Activated T-cell treated with anti-CD3 and anti-CD28 coated beads for 1 hour (primary cell): ENCODE measurements around the gene SIRT3.
A peak's percentile ranks its signal among the peaks of the same experiment; 100 is the strongest.
"Not testable (repeated sequence)": the region's sequence is repeated elsewhere in the genome, so short reads cannot be mapped to it uniquely, and the experiment has no call there.

Experiments used
- DNase-seq: peaks from one replicate; pipeline ENCODE4 v3.0.0-alpha.2; 2020; ENCODE audit warnings: low read depth

Gene SIRT3

GRCh38 chr11:270451-271318 lies 34.5 kb upstream of the SIRT3 start:
- DNase-seq: no peak

- DNase-seq: no peak
Measured at GRCh38 chr11:269146-269890, 33.2 kb upstream of the SIRT3 start.

GRCh38 chr11:268716-269145 lies 32.6 kb upstream of the SIRT3 start:
- not testable (repeated sequence) for DNase-seq

GRCh38 chr11:267491-267994 lies 31.4 kb upstream of the SIRT3 start:
- peak; percentile 58 for DNase-seq

GRCh38 chr11:266676-267439 lies 30.7 kb upstream of the SIRT3 start:
- DNase-seq: no peak

GRCh38 chr11:261624-262023 lies 25.5 kb upstream of the SIRT3 start:
- no peak for DNase-seq

- no peak for DNase-seq
Measured at GRCh38 chr11:259413-259812, 23.3 kb upstream of the SIRT3 start.

GRCh38 chr11:257766-258493 lies 21.8 kb upstream of the SIRT3 start:
- DNase-seq: no peak

- no peak for DNase-seq
Measured at GRCh38 chr11:256952-257737, 21.0 kb upstream of the SIRT3 start.

- no peak for DNase-seq
Measured at GRCh38 chr11:255816-256215, 19.7 kb upstream of the SIRT3 start.

- no peak for DNase-seq
Measured at GRCh38 chr11:255176-255575, 19.0 kb upstream of the SIRT3 start.

- no peak for DNase-seq
Measured at GRCh38 chr11:253886-254270, 17.7 kb upstream of the SIRT3 start.

GRCh38 chr11:253160-253885 lies 17.2 kb upstream of the SIRT3 start:
- no peak for DNase-seq

GRCh38 chr11:252666-253065 lies 16.5 kb upstream of the SIRT3 start:
- no peak for DNase-seq

GRCh38 chr11:251550-251949 lies 15.4 kb upstream of the SIRT3 start:
- DNase-seq: no peak

GRCh38 chr11:250740-251299 lies 14.7 kb upstream of the SIRT3 start:
- peak; percentile 77 for DNase-seq

GRCh38 chr11:250274-250673 lies 14.1 kb upstream of the SIRT3 start:
- DNase-seq: no peak

GRCh38 chr11:249062-249461 lies 12.9 kb upstream of the SIRT3 start:
- DNase-seq: no peak

- DNase-seq: no peak
Measured at GRCh38 chr11:244376-244775, 8.2 kb upstream of the SIRT3 start.

- no peak for DNase-seq
Measured at GRCh38 chr11:241634-242033, 5.5 kb upstream of the SIRT3 start.
